ENCODE data around the gene ZNF593OS. TPM values are rescaled to one million over a fixed set of nuclear protein-coding genes. Genes with fewer than 3 reads are reported as not detected.

Gene ZNF593OS
- total RNA-seq, 1 experiment from 2014 or later: not detected

DNA sequence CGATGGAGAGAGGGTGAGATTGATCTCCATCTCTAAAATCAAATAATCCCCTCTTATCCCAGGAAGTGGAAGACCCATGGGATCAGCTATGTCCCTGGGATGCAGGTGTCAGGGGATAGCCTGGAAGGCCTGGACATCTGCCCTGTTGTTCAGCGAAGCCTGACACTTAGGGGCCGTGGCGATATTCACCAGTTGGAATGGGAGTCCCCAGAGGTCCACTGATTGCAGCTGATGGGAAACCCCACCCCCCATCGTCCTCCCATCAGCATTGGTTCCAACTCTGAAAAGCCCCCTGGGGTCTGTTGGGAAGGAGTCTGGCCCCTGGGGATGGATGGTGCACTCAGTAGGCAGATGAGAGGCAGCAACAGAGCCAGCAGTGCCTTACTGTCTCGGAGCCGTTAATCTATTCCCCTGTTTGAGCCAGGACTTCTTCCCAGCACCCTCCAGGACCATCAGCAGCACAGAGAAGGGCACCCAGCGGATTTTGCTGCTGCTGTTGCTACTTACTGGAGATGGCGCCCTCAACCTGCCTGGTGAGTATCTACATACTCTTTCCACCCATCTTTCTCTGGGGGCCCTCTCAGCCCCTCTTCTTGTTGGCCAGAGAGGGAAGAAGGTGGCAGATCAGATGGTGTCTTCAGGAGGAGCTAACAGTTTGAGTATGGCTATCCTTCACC lies 32.1 kb upstream of the ZNF593OS start:
- CTCF ChIA-PET: no interaction called here
- no peaks in the 10 kb centered on the region for H3K9me2 ChIP-seq (ENCODE audit: insufficient read depth)
- DNase-seq (ENCODE audit: low read depth, low spot score) (no peak), ATAC-seq (peak; percentile 52; the same call in 1 of the 2 replicates)
- POLR2A ChIA-PET: no interaction called here
- no peaks in the 10 kb centered on the region for H3K36me3 ChIP-seq (ENCODE audit: control insufficient read depth in 1 of 2, insufficient read depth in 2 of 2, low read length in 2 of 2)
- peaks cover 2 to 4% of the 10 kb centered on the region in 2 experiments; a peak in 1 of 4 replicates for H3K4me1 ChIP-seq (ENCODE audit: control insufficient read depth in 1 of 2, insufficient read depth in 2 of 2, low read length in 2 of 2)
- H3K27me3 ChIP-seq (ENCODE audit: insufficient read depth, low read length): no peaks in the 10 kb centered on the region
- H3K79me2 ChIP-seq (ENCODE audit: insufficient read depth, low read length): no peaks in the 10 kb centered on the region
- H3K4me2 ChIP-seq (ENCODE audit: low read length): no peak overlapping the region
- TF ChIP-seq RAD21 (IDR thresholded peaks at IDR 0.05; ENCODE audit: low read depth) (peak; percentile 40; the same call in 1 of the 2 replicates), SIN3A (IDR thresholded peaks at IDR 0.05; ENCODE audit: low read depth) (no peak)
- TF ChIP-seq, protein P1, sequence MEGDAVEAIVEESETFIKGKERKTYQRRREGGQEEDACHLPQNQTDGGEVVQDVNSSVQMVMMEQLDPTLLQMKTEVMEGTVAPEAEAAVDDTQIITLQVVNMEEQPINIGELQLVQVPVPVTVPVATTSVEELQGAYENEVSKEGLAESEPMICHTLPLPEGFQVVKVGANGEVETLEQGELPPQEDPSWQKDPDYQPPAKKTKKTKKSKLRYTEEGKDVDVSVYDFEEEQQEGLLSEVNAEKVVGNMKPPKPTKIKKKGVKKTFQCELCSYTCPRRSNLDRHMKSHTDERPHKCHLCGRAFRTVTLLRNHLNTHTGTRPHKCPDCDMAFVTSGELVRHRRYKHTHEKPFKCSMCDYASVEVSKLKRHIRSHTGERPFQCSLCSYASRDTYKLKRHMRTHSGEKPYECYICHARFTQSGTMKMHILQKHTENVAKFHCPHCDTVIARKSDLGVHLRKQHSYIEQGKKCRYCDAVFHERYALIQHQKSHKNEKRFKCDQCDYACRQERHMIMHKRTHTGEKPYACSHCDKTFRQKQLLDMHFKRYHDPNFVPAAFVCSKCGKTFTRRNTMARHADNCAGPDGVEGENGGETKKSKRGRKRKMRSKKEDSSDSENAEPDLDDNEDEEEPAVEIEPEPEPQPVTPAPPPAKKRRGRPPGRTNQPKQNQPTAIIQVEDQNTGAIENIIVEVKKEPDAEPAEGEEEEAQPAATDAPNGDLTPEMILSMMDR (IDR thresholded peaks at IDR 0.05 in 2 of 3, conservative IDR thresholded peaks at IDR 0.05 in 1 of 3; ENCODE audit: borderline replicate concordance in 1 of 3, insufficient read depth in 1 of 3, low read depth in 2 of 3, low read length in 2 of 3): peak in 2 of 3 experiments; percentile 12 to 28; a peak in 1 of 6 replicates
- RAD21 ChIA-PET (ENCODE audit: low non-redundant PET in 1 of 2, low total read pairs in 2 of 2, uncharacterized antibody in 2 of 2, unreplicated experiment in 2 of 2): no interaction called here
- no TSS peak for BruUV-seq (replicated peaks)
- H3K9me3 ChIP-seq (ENCODE audit: control insufficient read depth in 1 of 2, insufficient read depth in 1 of 2, low read depth in 1 of 2, low read length in 2 of 2): no peaks in the 10 kb centered on the region
- no peak overlapping the region for H3K9ac ChIP-seq (ENCODE audit: low read length)
- no peak overlapping the region for H3K27ac ChIP-seq (ENCODE audit: low read depth, low read length)
- intact Hi-C loops (cut with micrococcal nuclease): no loop called here
- H2AFZ ChIP-seq (ENCODE audit: low read depth, low read length, poor library complexity, severe bottlenecking): no peak overlapping the region
- no peaks in the 10 kb centered on the region for H4K20me1 ChIP-seq (ENCODE audit: insufficient read depth)
- H3K4me3 ChIP-seq (replicated peaks in 1 of 2; ENCODE audit: low read depth in 1 of 2, low read length in 2 of 2): no peak overlapping the region

DNA sequence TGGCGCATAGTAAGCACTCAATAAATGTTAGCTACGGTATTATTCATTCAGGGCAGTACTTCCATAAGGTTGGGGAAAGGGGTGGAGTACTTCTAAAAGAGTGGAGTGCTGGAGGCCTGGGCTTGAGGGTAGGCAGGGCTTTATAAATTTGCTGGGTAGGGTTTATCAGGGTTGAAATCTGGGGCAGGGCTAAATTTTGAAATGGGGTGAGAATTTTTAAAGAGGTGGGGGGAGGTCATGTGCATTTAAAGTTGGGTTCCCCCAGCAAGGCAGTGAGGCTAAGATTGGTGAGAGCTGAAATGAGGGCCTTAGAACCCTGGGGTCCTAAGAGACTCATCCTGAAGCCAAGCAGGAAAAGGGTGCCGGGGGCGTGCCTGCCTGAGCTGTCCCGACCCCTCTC lies 28.8 kb upstream of the ZNF593OS start:
- TF ChIP-seq, protein P2, sequence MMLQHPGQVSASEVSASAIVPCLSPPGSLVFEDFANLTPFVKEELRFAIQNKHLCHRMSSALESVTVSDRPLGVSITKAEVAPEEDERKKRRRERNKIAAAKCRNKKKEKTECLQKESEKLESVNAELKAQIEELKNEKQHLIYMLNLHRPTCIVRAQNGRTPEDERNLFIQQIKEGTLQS (IDR thresholded peaks at IDR 0.05): no peak
- TF ChIP-seq EZH2phosphoT487 (IDR thresholded peaks at IDR 0.05; ENCODE audit: borderline replicate concordance) (no peak), ZNF274 (IDR thresholded peaks at IDR 0.05; ENCODE audit: low read depth, low read length) (no peak), SIN3A (IDR thresholded peaks at IDR 0.05; ENCODE audit: low read depth) (no peak), CBX3 (IDR thresholded peaks at IDR 0.05; ENCODE audit: low read depth) (no peak), EGR1 (IDR thresholded peaks at IDR 0.05; ENCODE audit: low read depth) (no peak), RAD21 (IDR thresholded peaks at IDR 0.05; ENCODE audit: low read depth) (no peak), SRF (IDR thresholded peaks at IDR 0.05; ENCODE audit: low read depth) (no peak), FOSL1 (IDR thresholded peaks at IDR 0.05; ENCODE audit: low read depth) (no peak), CEBPB (IDR thresholded peaks at IDR 0.05; ENCODE audit: low read depth) (no peak)
- TF ChIP-seq, protein P3, sequence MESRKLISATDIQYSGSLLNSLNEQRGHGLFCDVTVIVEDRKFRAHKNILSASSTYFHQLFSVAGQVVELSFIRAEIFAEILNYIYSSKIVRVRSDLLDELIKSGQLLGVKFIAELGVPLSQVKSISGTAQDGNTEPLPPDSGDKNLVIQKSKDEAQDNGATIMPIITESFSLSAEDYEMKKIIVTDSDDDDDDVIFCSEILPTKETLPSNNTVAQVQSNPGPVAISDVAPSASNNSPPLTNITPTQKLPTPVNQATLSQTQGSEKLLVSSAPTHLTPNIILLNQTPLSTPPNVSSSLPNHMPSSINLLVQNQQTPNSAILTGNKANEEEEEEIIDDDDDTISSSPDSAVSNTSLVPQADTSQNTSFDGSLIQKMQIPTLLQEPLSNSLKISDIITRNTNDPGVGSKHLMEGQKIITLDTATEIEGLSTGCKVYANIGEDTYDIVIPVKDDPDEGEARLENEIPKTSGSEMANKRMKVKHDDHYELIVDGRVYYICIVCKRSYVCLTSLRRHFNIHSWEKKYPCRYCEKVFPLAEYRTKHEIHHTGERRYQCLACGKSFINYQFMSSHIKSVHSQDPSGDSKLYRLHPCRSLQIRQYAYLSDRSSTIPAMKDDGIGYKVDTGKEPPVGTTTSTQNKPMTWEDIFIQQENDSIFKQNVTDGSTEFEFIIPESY (IDR thresholded peaks at IDR 0.05; ENCODE audit: extremely low read depth, insufficient replicate concordance, low read length): no peak
- Histone ChIP-seq H3K9me2 (ENCODE audit: insufficient read depth) (no peaks in the 10 kb centered on the region), H3K27ac (ENCODE audit: low read depth, low read length) (no peak overlapping the region), H4K20me1 (ENCODE audit: insufficient read depth) (no peaks in the 10 kb centered on the region), H3K4me1 (ENCODE audit: control insufficient read depth in 1 of 2, insufficient read depth in 2 of 2, low read length in 2 of 2) (peaks cover 2 to 4% of the 10 kb centered on the region in 2 experiments; a peak in 1 of 4 replicates), H3K9me3 (ENCODE audit: control insufficient read depth in 1 of 2, insufficient read depth in 1 of 2, low read depth in 1 of 2, low read length in 2 of 2) (no peaks in the 10 kb centered on the region), H3K27me3 (ENCODE audit: insufficient read depth, low read length) (no peaks in the 10 kb centered on the region), H3K4me2 (ENCODE audit: low read length) (no peak overlapping the region), H3K4me3 (replicated peaks in 1 of 2; ENCODE audit: low read depth in 1 of 2, low read length in 2 of 2) (no peak overlapping the region), H3K79me2 (ENCODE audit: insufficient read depth, low read length) (no peaks in the 10 kb centered on the region), H3K9ac (ENCODE audit: low read length) (no peak overlapping the region), H2AFZ (ENCODE audit: low read depth, low read length, poor library complexity, severe bottlenecking) (no peak overlapping the region), H3K36me3 (ENCODE audit: control insufficient read depth in 1 of 2, insufficient read depth in 2 of 2, low read length in 2 of 2) (no peaks in the 10 kb centered on the region)
- CTCF ChIA-PET: no interaction called here
- intact Hi-C loops (cut with micrococcal nuclease): no loop called here
- RAD21 ChIA-PET (ENCODE audit: low non-redundant PET in 1 of 2, low total read pairs in 2 of 2, uncharacterized antibody in 2 of 2, unreplicated experiment in 2 of 2): no interaction called here
- POLR2A ChIA-PET: no interaction called here
- BruUV-seq (replicated peaks): no TSS peak
- no peak for DNase-seq (ENCODE audit: low read depth, low spot score)
- no peak for ATAC-seq
